ENCODE data around the gene DOCK10. TPM values are rescaled to one million over a fixed set of nuclear protein-coding genes. Genes with fewer than 3 reads are reported as not detected.
"Not testable (repeated sequence)": the region's sequence is repeated elsewhere in the genome, so short reads cannot be mapped to it uniquely, and the experiment has no call there.

The DOCK10 gene
- total RNA-seq, 2 experiments from 2014 or later, result 191 to 198 TPM

DNA sequence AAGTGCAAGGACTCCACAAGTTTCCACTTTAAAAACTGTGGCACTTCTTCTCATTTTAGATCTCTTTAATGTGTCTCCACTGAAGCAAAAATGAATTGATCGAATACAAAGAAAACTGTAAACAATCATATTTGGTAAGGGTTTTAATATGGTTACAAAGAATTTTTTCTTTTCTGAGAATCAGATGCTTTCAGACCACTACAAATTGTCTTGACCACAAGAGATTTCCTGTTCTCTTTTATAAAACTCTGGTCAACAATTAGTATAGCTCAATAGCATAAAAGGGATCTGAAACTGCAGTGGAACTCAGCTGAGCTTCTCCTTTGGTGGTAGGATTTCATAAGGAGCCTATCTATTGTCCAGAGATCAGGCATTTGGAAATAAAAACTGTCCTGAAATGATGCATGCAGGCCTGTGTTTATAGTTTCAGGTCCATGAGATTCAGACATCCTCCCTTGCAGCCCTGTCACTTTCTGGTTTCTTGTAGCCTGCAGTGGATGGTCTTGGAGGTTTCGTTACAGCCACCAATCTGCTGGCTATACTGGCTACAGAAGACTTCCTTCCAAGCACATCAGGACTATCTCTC, 120.0 kb downstream of the DOCK10 start:
- DNase-seq (no peak), ATAC-seq (no peak)
- intact Hi-C loops (cut with micrococcal nuclease), result no loop called here
- peaks cover 56% of the 10 kb centered on the region for H3K4me1 Mint-ChIP-seq (ENCODE audit: low read depth)
- H3K4me3 Mint-ChIP-seq, result peak overlapping the region; percentile 4
- ChIA-PET CTCF (interaction anchor here (0.7 to 1.4 kb wide), 5 partner anchors 11 to 91 kb away, joined by 3 to 6 read pairs (median 3); no protein-coding TSS in a partner anchor), POLR2A (interaction anchor here (0.6 to 1.3 kb wide), 8 partner anchors 11 to 118 kb away, joined by 3 to 5 read pairs (median 3); no protein-coding TSS in a partner anchor)
- peak overlapping the region; percentile 94 for H3K27ac Mint-ChIP-seq
- H3K36me3 Mint-ChIP-seq (ENCODE audit: low read depth), result peaks cover 42% of the 10 kb centered on the region
- H3K27me3 Mint-ChIP-seq, result no peaks in the 10 kb centered on the region
- TF ChIP-seq CTCF (IDR thresholded peaks at IDR 0.05), result no peak
- H3K9me3 Mint-ChIP-seq, result no peaks in the 10 kb centered on the region

DNA sequence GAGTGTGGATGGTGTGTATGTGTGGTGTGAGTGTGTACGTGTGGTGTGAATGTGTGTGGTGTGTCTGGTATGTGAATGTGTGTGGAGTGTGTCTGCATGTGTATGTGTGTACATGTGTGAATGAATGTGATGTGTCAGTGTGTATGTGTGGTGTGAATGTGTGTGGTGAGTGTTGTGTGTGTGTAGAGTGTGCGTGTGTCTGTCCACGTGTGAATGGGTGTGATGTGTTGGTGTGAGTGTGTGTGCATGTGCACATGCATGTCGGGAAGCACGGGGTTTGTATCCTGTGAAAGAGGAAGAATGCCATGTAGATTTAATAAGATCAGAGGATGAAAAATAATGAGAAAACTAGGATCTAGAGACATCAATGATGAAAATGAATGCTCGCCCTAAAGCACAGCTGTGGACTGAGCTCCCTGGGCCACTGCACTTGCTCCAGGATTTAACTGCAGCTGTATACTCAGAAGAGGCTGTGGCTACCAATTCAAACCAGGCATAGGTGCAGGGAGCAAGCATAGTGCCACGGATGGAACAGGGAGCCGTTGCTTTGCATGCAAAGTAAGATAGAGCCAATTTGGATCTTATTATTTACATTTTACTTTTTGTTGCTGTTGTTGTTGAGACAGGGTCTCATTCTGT, 122.7 kb downstream of the DOCK10 start:
- peaks cover 38% of the 10 kb centered on the region for H3K36me3 Mint-ChIP-seq (ENCODE audit: low read depth)
- POLR2A ChIA-PET, result interaction anchor here (1.6 kb wide), 1 partner anchor 65 kb away, joined by 3 read pairs; no protein-coding TSS in a partner anchor
- no peak overlapping the region for H3K4me3 Mint-ChIP-seq
- no peaks in the 10 kb centered on the region for H3K9me3 Mint-ChIP-seq
- CTCF ChIA-PET, result interaction anchor here (1.8 kb wide), 1 partner anchor 9 kb away, joined by 8 read pairs; no protein-coding TSS in a partner anchor
- ATAC-seq (no peak), DNase-seq (no peak)
- TF ChIP-seq CTCF (IDR thresholded peaks at IDR 0.05), result no peak
- intact Hi-C loops (cut with micrococcal nuclease), result no loop called here
- no peak overlapping the region for H3K27ac Mint-ChIP-seq
- no peaks in the 10 kb centered on the region for H3K27me3 Mint-ChIP-seq
- H3K4me1 Mint-ChIP-seq (ENCODE audit: low read depth), result peaks cover 39% of the 10 kb centered on the region

GRCh38 chr2:224918626-224919471, 123.4 kb downstream of the DOCK10 start:
- ChIA-PET CTCF (no interaction called here), POLR2A (no interaction called here)
- peaks cover 36% of the 10 kb centered on the region for H3K36me3 Mint-ChIP-seq (ENCODE audit: low read depth)

DNA sequence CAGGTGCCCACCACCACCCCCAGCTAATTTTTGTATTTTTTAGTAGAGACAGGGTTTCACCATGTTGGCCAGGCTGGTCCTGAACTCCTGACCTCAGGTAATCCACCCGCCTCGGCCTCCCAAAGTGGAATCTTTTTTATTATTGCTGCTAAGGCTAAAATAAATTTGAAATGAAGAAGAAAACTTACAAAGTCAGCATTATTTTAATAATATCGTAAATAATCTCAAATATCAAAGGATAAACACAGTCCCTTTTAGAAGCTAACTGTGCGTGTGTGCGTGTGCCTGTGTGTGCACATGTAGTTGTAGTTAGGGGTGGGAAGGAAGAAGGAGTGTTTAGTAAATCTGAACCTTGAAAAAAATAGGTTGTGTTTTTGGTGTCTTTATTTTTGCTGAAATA, 125.0 kb downstream of the DOCK10 start:
- intact Hi-C loops (cut with micrococcal nuclease); H3K27me3 Mint-ChIP-seq; ATAC-seq; H3K4me3 Mint-ChIP-seq; DNase-seq; H3K27ac Mint-ChIP-seq; H3K9me3 Mint-ChIP-seq; POLR2A ChIA-PET: not testable (repeated sequence)
- H3K4me1 Mint-ChIP-seq (ENCODE audit: low read depth), result peaks cover 26% of the 10 kb centered on the region
- H3K36me3 Mint-ChIP-seq (ENCODE audit: low read depth), result peaks cover 25% of the 10 kb centered on the region
- CTCF ChIA-PET, result interaction anchor here (1.1 kb wide), 1 partner anchor 21 kb away, joined by 3 read pairs; no protein-coding TSS in a partner anchor

More at GRCh38 chr2:224918626-224919471, 123.4 kb downstream of the DOCK10 start:
- Mint-ChIP-seq H3K9me3 (no peaks in the 10 kb centered on the region), H3K27ac (no peak overlapping the region), H3K4me3 (no peak overlapping the region), H3K4me1 (ENCODE audit: low read depth) (peaks cover 37% of the 10 kb centered on the region), H3K27me3 (no peaks in the 10 kb centered on the region)
- no peak for DNase-seq
- intact Hi-C loops (cut with micrococcal nuclease), result no loop called here
- no peak for TF ChIP-seq CTCF (IDR thresholded peaks at IDR 0.05)
- peak; percentile 23 for ATAC-seq

DNA sequence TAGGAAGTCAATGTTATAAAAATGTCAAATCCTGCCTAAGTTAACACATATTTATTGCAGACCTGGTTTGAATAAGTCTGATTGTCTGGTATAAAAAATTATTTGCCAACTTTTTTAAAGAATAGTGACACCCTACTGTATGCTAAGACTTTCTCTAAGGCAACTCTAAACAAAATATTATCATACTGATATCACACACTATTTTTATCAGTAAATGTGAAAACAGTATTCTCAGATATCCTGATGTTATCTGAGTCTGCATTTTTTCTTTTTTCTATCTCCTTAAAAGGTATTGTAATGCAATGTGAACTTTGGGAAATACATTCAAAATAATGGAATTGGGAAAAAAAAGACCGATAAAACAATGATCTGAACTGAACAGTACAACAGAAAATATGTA, 127.1 kb downstream of the DOCK10 start:
- intact Hi-C loops (cut with micrococcal nuclease), result no loop called here
- TF ChIP-seq CTCF (IDR thresholded peaks at IDR 0.05), result no peak
- no peaks in the 10 kb centered on the region for H3K27me3 Mint-ChIP-seq
- ATAC-seq, result no peak
- CTCF ChIA-PET, result interaction anchor here (1.0 kb wide), 1 partner anchor 93 kb away, joined by 3 read pairs; no protein-coding TSS in a partner anchor
- H3K27ac Mint-ChIP-seq, result no peak overlapping the region
- POLR2A ChIA-PET, result interaction anchor here (0.9 to 1.0 kb wide), 2 partner anchors 11 to 14 kb away, joined by 3 read pairs; no protein-coding TSS in a partner anchor
- no peak overlapping the region for H3K4me3 Mint-ChIP-seq
- H3K36me3 Mint-ChIP-seq (ENCODE audit: low read depth), result peaks cover 31% of the 10 kb centered on the region
- peaks cover 37% of the 10 kb centered on the region for H3K4me1 Mint-ChIP-seq (ENCODE audit: low read depth)
- DNase-seq, result no peak
- no peaks in the 10 kb centered on the region for H3K9me3 Mint-ChIP-seq

All from activated CD8-positive, alpha-beta T cell treated with anti-CD3 and anti-CD28 coated beads for 36 hours (primary cell).